Urinary bladder (tissue), 4 donors: ENCODE measurements around the gene RTEL1. TPM values are rescaled to one million over a fixed set of nuclear protein-coding genes. Genes with fewer than 3 reads are reported as not detected.
"Not testable (repeated sequence)": the region's sequence is repeated elsewhere in the genome, so short reads cannot be mapped to it uniquely, and the experiment has no call there.

Experiments used
- DNase-seq: peaks from one replicate; pipeline ENCODE4 v3.0.0-alpha.2; 2015; ENCODE audit errors: extremely low spot score
- H3K27ac ChIP-seq: one replicate; pipeline ENCODE4 v1.5.1; 2013; ENCODE audit warnings: low read depth, mild to moderate bottlenecking, moderate library complexity
- H3K36me3 ChIP-seq: one replicate; pipeline ENCODE4 v1.6.1; 2013; ENCODE audit warnings: mild to moderate bottlenecking, moderate library complexity; ENCODE audit not compliant: insufficient read depth
- H3K4me1 ChIP-seq: one replicate; pipeline ENCODE4 v1.6.1; 2013; ENCODE audit warnings: mild to moderate bottlenecking, moderate library complexity; ENCODE audit not compliant: insufficient read depth
- H3K4me3 ChIP-seq: one replicate; pipeline ENCODE4 v1.5.1; 2013; ENCODE audit warnings: low read depth, low read length
- WGBS: extraction: QIAGEN DNeasy Blood & Tissue Kit; methylation state at CpG from one replicate; pipeline ENCODE4 v1.1.7; 2013; 5-methylcytosine and 5-hydroxymethylcytosine counted together
- polyA plus RNA-seq: library from polyadenylated mRNA; stranded (reverse); fragments of 200-250 nt; gene quantifications from one replicate; pipeline ENCODE4 v1.2.3, GENCODE V29; 2013
- total RNA-seq: library from RNA; depleted of rRNA; stranded (reverse); fragments of >200 nt; gene quantifications from one replicate; pipeline ENCODE4 v1.2.3, GENCODE V29; 2014
- donor health status: healthy with polysubstance abuse.
- donor health status: healthy.

RTEL1 gene
- total and polyA plus RNA-seq, 2 donors, result 12.3 to 13.3 TPM

DNA sequence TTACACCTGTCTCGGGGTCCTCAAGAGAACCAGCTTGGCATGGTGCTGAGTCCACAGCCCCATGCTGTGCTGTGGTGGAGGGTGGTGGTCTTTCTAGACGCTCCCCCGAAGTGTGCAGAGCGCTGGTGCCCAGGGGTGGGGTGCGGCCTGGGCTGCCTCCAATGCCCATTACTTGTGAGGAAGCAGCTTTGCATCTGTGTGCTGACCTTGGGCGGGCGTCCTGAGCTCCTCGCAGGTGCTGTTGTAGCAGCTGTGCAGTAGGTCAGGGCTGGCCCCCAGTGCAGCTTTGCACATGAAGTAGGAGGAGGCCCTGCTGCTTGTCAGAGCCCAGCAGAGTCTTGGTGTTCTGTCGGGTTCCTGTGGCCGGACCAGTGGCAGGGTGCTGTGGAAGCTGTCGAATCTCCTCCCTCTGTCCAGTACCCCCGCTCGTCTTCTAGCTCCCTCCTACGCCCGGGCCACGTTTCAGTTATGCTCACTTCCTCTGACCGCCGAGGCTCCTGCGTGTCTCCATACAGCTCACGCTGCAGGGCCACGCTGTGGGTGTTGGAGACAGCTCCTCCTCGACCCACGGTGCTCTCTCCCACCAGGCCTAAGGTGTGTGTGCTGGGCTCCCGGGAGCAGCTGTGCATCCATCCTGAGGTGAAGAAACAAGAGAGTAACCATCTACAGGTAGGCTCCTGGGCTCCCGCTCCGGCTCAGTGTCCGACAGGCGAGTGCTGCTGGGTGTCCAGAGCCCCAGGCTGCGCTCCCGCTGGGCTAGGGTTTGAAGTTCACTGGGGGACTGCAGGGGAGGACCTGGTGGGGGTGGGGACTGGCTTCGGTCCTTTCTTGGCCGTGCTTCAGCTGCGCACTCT, 4.1 kb downstream of the RTEL1 start:
- WGBS, result 90% methylated on average over 33 of the region's 33 CpGs
- Histone ChIP-seq H3K4me3 (no peak overlapping the region), H3K27ac (no peak overlapping the region), H3K36me3 (no peaks in the 10 kb centered on the region), H3K4me1 (peaks cover 2% of the 10 kb centered on the region)
- DNase-seq, result no peak

DNA sequence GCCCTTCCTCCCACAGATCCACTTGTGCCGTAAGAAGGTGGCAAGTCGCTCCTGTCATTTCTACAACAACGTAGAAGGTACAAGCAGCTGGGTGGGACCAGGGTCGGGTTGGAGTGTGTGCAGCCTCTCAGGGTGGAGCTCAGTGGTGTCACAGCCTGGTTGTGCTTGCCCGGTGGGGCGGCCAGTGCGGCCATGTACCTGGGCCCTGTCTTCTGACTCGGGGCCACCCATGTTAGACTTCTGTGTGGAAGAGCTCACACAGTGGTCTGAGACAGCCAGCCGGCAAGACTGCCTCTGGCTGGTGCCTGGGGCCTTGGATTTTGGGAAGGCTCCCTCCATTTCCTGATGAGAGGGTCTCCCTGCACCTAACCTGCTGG, 4.7 kb downstream of the RTEL1 start:
- WGBS, result 93% methylated on average over 9 of the region's 9 CpGs
- H3K4me3 ChIP-seq, result no peak overlapping the region
- DNase-seq, result no peak
- no peak overlapping the region for H3K27ac ChIP-seq
- no peaks in the 10 kb centered on the region for H3K4me1 ChIP-seq
- H3K36me3 ChIP-seq, result no peaks in the 10 kb centered on the region

DNA sequence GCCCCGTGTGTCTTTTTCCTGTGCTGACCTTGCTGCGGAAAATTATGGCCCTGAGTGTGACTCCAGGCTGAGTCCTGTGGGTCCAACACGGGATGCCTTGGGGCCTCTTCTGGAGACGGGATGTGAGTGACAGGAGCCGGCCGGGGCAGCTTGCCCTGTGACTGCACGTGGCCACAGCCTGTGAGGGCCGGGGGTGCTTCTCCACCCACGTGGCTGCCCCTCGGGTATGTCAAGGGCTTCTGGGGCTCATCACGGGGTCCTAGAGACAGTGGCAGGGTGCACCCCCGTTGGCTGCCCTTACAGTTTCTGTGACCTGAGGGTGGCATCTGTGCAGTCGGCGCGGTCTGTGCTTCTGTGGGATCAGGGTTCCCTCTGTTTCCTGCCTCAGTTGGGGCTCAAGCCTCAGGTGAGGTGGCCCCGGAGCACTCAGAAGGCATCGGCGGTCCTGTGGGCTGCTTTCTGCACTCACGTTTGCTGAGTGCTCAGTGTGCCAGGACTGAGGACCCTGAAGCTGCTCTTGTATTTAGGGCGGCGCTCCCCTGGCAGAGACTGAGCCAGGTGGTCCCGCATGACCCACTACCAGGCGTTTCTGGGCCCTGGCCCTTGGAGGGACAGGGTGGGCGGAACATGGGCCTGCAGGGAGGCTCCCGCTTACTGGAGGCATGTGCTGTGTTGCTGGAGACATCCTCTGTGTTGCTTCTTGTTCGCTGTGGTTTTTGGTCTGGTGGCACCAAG, 5.4 kb downstream of the RTEL1 start:
- no peak for DNase-seq
- no peaks in the 10 kb centered on the region for H3K4me1 ChIP-seq
- H3K27ac ChIP-seq, result no peak overlapping the region
- H3K4me3 ChIP-seq, result no peak overlapping the region
- H3K36me3 ChIP-seq, result no peaks in the 10 kb centered on the region
- WGBS, result 92% methylated on average over 26 of the region's 26 CpGs

DNA sequence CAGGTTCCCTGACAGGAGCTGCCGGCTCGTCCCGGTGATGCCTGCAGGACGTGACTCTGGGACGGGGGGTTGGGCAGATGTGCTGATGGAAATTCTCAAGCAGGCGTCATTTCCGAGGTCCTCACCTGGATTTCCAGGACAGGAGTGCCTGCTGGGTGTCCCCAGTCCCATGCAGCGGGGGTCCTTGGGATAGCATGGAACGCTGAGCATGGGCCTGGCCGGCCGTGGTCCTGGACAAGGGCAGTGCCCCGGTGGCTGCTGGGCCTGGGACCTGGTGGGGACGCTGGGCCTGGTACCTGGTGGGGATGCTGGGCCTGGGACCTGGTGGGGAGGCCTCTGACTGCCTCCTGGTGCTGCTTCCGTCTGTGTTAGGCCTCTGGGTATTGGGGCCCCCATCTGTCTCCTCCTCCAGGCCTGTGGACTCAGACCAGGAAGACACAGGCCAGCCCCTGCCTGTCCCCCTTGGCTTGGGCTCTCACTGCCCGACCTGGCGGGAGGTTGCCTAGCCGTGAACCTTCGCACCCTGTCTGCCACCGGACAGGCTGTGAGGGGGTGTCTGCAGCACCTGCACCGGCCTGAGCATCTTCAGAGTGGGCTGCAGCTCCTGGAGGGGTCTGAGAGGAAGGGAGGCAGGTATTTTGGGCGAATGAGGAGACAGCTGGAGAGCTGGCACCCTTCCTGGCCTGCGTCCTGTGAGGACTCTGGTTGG, 6.2 kb downstream of the RTEL1 start:
- WGBS, result 92% methylated on average over 22 of the region's 22 CpGs

DNA sequence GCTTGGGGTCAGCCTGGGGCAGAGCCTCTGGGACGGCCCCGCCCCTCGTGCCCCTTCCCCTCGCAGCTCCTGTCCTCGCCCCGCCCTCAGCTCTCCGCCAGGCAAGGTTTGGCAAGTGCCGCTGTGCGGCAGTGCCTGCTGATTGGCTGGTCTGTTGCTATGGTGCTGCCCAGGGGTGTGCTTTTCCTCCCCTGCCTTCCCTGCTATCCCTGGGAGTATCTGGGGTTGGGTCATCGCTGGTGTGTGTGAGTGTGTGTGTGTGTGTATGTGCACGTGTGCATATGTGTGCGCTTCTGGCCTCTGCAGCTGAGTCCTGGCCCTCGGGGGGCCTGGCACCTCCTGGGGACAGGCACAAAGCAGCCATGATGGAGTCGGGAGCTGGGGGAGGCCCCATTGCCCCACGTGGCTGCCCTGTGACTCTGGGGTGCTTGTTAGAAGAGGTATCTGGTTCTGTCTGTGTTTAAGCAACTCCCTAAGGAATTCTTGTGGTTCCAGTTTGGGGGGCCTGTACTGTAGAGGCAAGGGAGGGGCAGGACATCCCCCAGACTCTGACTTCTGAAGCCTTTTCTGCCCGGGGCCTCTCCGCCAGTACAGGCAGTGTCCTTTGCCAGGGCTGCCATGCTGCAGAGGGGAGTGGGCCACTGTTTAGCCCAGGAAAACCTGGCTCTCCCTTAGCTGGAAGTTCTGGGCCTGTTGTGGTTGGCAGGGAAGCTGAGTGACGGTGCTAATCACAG, 6.9 kb downstream of the RTEL1 start:
- no peaks in the 10 kb centered on the region for H3K36me3 ChIP-seq
- no peak overlapping the region for H3K4me3 ChIP-seq
- no peaks in the 10 kb centered on the region for H3K4me1 ChIP-seq
- no peak overlapping the region for H3K27ac ChIP-seq
- WGBS, result 68% methylated on average over 18 of the region's 18 CpGs
- DNase-seq, result no peak

More for the DNA sequence above, 6.2 kb downstream of the RTEL1 start:
- no peak overlapping the region for H3K27ac ChIP-seq
- no peaks in the 10 kb centered on the region for H3K36me3 ChIP-seq
- H3K4me3 ChIP-seq, result no peak overlapping the region
- H3K4me1 ChIP-seq, result no peaks in the 10 kb centered on the region
- DNase-seq, result no peak

DNA sequence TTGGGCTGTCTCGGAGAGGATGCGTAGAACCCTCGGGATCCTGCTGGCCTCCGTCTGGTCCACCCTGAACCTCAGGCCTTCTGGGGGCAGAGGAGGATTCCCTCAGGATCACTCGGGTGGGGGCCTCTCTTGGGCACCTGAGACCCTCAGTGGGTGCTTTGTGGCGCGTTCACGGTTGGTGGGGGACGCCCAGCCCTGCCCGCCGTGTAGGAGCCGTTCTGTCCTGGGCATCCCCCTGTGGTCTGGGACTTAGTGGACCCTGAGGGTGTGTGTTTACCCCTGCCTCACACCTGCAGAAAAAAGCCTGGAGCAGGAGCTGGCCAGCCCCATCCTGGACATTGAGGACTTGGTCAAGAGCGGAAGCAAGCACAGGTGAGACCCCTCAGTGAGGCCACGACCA, 7.6 kb downstream of the RTEL1 start:
- Histone ChIP-seq H3K27ac (no peak overlapping the region), H3K4me3 (no peak overlapping the region), H3K36me3 (no peaks in the 10 kb centered on the region), H3K4me1 (no peaks in the 10 kb centered on the region)
- 94% methylated on average over 14 of the region's 14 CpGs for WGBS
- no peak for DNase-seq

DNA sequence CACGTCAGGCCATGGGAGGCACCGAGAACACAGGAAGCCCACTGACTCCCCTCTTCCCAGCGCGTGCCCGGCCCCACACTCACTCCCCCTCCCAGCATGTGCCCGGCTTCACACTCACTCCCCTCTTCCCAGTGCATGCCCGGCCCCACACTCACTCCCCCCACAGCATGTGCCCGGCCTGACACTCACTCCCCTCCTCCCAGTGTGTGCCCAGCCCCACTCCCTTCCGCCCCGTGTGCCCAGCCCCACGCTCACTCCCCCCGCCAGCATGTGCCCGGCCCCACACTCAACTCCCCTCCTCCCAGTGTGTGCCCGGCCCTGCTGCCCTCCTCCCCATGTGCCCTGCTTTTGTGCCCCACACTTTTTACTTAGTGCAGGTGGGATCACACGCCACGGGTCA, 9.7 kb downstream of the RTEL1 start:
- Histone ChIP-seq H3K36me3 (no peaks in the 10 kb centered on the region), H3K4me1 (no peaks in the 10 kb centered on the region), H3K4me3 (no peak overlapping the region), H3K27ac (no peak overlapping the region)
- WGBS, result 91% methylated on average over 16 of the region's 16 CpGs
- no peak for DNase-seq

DNA sequence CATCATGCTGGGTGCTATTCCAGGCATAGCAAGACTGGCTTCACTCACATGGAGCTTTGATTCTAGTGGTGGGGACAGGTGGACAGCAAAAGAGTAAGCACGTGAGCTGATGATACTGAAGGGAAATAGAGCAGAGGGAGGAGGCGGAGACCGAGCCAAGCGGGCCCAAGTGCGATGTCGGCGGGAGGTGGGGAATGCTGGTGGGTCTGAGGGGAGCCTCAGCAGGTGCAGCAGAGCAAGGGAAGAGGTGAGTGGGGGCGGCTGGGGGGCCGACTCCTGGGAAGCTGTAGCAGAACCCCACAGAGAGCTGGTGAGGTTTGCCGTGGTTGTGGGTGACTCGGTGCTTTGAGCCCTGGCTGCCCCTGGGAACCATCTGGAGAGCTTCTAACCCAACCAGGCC, 10.2 kb downstream of the RTEL1 start:
- no peak overlapping the region for H3K27ac ChIP-seq
- no peak for DNase-seq
- no peaks in the 10 kb centered on the region for H3K4me1 ChIP-seq
- H3K4me3 ChIP-seq, result no peak overlapping the region
- WGBS, result 91% methylated on average over 11 of the region's 11 CpGs
- H3K36me3 ChIP-seq, result no peaks in the 10 kb centered on the region

DNA sequence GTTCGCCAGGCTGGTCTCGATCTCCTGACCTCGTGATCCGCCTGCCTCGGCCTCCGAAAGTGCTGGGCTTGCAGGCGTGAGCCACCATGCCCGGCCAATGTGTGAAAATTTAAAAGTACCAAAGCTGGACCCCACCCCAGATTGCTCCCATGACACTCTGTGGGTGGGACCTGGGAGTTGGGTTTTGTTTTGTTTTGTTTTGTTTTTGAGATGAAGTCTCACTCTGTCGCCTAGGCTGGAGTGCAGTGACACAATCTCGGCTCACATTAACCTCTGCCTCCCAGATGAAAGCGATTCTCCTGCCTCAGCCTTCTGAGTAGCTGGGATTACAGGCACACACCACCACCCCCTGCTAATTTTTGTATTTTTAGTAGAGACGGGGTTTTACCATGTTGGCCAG, 13.6 kb downstream of the RTEL1 start:
- not testable (repeated sequence) for H3K4me1 ChIP-seq, H3K36me3 ChIP-seq, DNase-seq, H3K4me3 ChIP-seq, H3K27ac ChIP-seq
- 91% methylated on average over 12 of the region's 12 CpGs for WGBS

DNA sequence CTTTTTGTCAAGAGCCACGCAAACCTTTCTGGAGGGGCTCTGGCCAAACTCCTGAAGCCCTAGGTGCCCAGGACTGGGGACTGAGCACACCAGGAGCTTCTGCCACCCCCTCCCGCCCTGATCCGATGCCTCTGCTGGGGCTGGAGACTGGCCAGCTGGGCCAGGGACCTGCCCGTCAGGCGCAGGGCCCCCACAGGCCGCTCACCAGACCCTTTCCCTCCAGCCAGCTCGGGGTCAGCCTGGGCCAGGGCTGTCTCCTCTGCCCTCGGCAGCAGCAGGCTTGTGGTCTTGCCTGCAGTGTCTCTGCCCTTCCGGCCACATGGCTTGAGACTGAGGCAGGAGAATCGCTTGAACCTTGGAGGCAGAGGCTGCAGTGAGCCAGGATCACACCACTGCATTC, 14.6 kb downstream of the RTEL1 start:
- Histone ChIP-seq H3K4me1 (no peaks in the 10 kb centered on the region), H3K4me3 (no peak overlapping the region), H3K36me3 (no peaks in the 10 kb centered on the region), H3K27ac (no peak overlapping the region)
- DNase-seq, result no peak
- WGBS, result 91% methylated on average over 10 of the region's 10 CpGs

DNA sequence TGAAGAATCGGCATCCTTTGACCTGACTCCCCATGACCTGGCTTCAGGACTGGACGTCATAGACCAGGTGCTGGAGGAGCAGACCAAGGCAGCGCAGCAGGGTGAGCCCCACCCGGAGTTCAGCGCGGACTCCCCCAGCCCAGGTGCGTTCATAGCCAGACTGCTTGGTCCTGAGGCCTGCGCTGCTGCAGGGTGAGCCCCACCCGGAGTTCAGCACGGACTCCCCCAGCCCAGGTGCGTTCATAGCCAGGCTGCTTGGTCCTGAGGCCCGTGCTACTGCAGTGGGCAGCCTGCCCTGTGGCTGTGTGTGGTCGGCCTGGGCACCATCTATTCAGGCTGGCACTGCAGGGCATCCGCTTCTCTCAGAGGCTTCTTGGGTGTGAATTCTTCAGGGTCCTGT, 15.8 kb downstream of the RTEL1 start:
- no peaks in the 10 kb centered on the region for H3K4me1 ChIP-seq
- no peak overlapping the region for H3K4me3 ChIP-seq
- no peak for DNase-seq
- no peaks in the 10 kb centered on the region for H3K36me3 ChIP-seq
- H3K27ac ChIP-seq, result no peak overlapping the region
- 89% methylated on average over 14 of the region's 14 CpGs for WGBS

DNA sequence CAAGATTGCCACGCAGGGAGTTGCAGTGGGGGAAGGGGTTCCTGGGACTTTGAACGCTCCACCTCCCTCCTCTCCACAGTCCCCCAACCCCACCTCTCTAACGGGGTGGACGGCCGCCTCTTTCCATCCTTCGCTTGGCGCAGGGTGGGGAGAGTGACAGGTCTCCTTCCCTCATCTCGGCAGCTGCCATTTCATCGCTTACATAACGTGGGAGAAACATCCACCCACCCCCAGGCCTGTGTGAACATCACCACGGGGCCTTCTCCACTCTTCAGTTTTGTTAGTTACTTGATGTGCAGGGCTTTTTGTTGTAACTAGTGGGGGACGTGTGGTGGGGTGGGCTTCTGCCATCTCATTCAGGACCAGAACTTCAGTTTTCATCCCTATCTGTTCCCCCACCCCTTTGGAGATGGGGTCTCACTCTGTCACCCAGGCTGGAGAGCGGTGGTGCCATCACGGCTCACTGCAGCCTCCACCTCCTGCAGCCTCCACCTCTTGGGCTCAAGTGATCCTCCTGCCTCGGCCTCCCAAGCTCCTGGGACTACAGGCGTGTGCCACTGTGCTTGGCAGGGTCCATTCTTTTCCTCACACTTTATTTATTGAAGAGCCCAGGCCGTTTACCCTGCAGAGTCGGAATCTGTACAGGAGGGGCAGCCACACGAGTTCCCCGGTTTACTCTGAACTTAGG, 17.7 kb downstream of the RTEL1 start:
- WGBS, result 95% methylated on average over 20 of the region's 20 CpGs
- H3K36me3 ChIP-seq, result no peaks in the 10 kb centered on the region

DNA sequence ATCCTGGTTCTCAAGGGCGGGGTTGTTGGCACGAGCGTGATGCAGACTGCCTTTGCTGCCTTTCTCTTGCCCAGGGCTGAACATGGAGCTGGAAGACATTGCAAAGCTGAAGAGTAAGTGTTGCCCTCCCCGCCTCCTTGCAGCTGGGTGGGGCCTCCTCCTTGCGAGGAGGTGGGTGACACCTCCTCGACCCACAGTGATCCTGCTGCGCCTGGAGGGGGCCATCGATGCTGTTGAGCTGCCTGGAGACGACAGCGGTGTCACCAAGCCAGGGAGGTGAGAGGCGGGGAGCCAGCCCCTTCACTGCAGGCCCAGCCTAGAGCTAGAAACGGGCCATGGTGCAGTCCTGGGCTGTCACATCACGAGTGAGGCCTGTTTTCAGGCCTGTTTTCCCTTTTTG, 20.0 kb downstream of the RTEL1 start:
- no peak overlapping the region for H3K4me3 ChIP-seq
- no peaks in the 10 kb centered on the region for H3K36me3 ChIP-seq
- DNase-seq, result no peak
- WGBS, result 83% methylated on average over 13 of the region's 13 CpGs
- no peak overlapping the region for H3K27ac ChIP-seq
- no peaks in the 10 kb centered on the region for H3K4me1 ChIP-seq

More for the DNA sequence above, 17.7 kb downstream of the RTEL1 start:
- Histone ChIP-seq H3K4me1 (no peaks in the 10 kb centered on the region), H3K27ac (no peak overlapping the region), H3K4me3 (no peak overlapping the region)
- DNase-seq, result no peak
